Pancreas (tissue), 10 donors: Measurements from ENCODE around the gene HPDL. TPM values are rescaled to one million over a fixed set of nuclear protein-coding genes. Genes with fewer than 3 reads are reported as not detected.
A peak's percentile ranks its signal among the peaks of the same experiment; 100 is the strongest.
"Not testable (repeated sequence)": the region's sequence is repeated elsewhere in the genome, so short reads cannot be mapped to it uniquely, and the experiment has no call there.

Experiments used
- ATAC-seq, 4 donors: fragments of 200-7000 bp; cut with Tn5 transposase; one replicate each; pipeline versions ENCODE4 v1.8.0 to v1.9.1; 2020; ENCODE audit warnings: mild to moderate bottlenecking in 4 of 4, moderate library complexity in 4 of 4
- DNase-seq, 6 donors: peaks; one replicate each; pipeline ENCODE4 v3.0.0-alpha.2; 2020
- FAIRE-seq: peaks from 2 replicates; lab custom pipeline; 2012; peaks lifted over from hg19 to GRCh38; lab: Jason Lieb, UNC
- H3K27ac ChIP-seq, 4 donors: fragments of 200-600 bp; sonication (generic); 1 replicate in 3 of 4; 2 replicates in 1 of 4; pipeline versions ENCODE4 v1.5.0 to v1.8.0; 2020
- H3K27me3 ChIP-seq, 4 donors: fragments of 200-600 bp; one replicate each; pipeline ENCODE4 v1.8.0; 2021
- H3K36me3 ChIP-seq, 3 donors: fragments of 200-600 bp; sonication (generic) in 1 of 3; one replicate each; pipeline versions ENCODE4 v1.5.0 to v1.8.0; 2020 to 2021
- H3K4me1 ChIP-seq, 3 donors: fragments of 200-600 bp; one replicate each; pipeline ENCODE4 v1.8.0; 2021
- H3K4me3 ChIP-seq, 4 donors: fragments of 200-600 bp; sonication (generic) in 2 of 4; one replicate each; pipeline versions ENCODE4 v1.5.0 to v1.8.0; 2020 to 2021
- H3K9me3 ChIP-seq, 4 donors: fragments of 200-600 bp; one replicate each; pipeline ENCODE4 v1.8.0; 2021
- WGBS, 2 donors: extraction: QIAGEN DNeasy Blood & Tissue Kit; methylation state at CpG; one replicate each; pipeline ENCODE4 v1.1.7; 2013; 5-methylcytosine and 5-hydroxymethylcytosine counted together
- intact Hi-C, 3 donors: fragments of 100-400 bp; cut with DNase I; formaldehyde crosslinking; loops; one replicate each; pipeline versions ENCODE4 v1.11.1 to v1.14.2; 2022
- polyA plus RNA-seq, 2 donors: library from polyadenylated mRNA; stranded (reverse); fragments of 200-250 nt; gene quantifications; one replicate each; pipeline ENCODE4 v1.2.3, GENCODE V29; 2013
- total RNA-seq, 6 donors: library from RNA; stranded (reverse); fragmentation: NEBNext Ultra II Directional in 4 of 6; extraction: Animal tissue kit (Norgen Biotek cat#: 25700) in 4 of 6; gene quantifications; one replicate each; pipeline versions ENCODE4 v1.2.1 to v1.2.4, GENCODE V29; 2021 to 2023
- TF ChIP-seq, protein P1 (sequence below), 4 donors: fragments of 200-600 bp; sonication (generic) in 3 of 4; IDR thresholded peaks; one replicate each; pipeline versions ENCODE4 v1.5.0 to v1.8.0; 2021; ENCODE audit warnings: antibody characterized with exemption in 4 of 4
- donor health status: healthy with polysubstance abuse.
- donor health status: DM: no; HTN: no; CAD: no; lungs with moderate emphysema.
- donor health status: DM: no; HTN: no; CAD: no.
- donor health status: control.
- donor health status: control.
- donor health status: Bipolar disorder and iron deficiency.
- donor health status: DM: yes; HTN: yes; CAD: no.
- donor health status: DM: no; HTN: no; CAD: no.
- donor health status: DM: no; HTN: no; CAD: no.
- donor health status: DM: yes; HTN: yes; CAD: no.

Gene HPDL
- total and polyA plus RNA-seq, 8 donors: 0.14 to 0.85 (median 0.23) TPM; not detected in 1

DNA sequence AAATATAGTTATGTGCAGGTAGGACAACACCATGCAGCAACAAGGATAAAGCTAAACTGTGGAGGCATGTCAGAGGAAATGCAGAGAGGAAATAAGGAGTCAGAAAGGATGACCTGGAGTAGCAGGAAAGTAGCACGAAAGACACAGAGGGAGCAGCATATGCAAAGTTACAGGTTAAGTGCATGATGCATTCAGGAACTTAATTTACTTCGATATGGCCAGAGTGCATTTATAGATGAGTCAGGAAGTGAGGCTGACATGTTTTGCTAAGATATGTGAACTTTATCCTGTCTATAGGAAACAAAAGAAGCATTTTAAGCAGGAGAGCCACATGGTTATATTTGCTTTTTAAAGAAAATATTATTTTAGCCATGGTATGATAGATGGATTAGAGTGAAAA, 29.0 kb downstream of the HPDL start:
- Histone ChIP-seq H3K4me3 (no peak overlapping the region), H3K27ac (no peak overlapping the region), H3K4me1 (no peaks in the 10 kb centered on the region), H3K36me3 (no peaks in the 10 kb centered on the region), H3K9me3 (no peaks in the 10 kb centered on the region), H3K27me3 (no peaks in the 10 kb centered on the region)
- FAIRE-seq (no peak), ATAC-seq (no peak), DNase-seq (no peak)
- intact Hi-C loops: no loop called here
- TF ChIP-seq, protein P1, sequence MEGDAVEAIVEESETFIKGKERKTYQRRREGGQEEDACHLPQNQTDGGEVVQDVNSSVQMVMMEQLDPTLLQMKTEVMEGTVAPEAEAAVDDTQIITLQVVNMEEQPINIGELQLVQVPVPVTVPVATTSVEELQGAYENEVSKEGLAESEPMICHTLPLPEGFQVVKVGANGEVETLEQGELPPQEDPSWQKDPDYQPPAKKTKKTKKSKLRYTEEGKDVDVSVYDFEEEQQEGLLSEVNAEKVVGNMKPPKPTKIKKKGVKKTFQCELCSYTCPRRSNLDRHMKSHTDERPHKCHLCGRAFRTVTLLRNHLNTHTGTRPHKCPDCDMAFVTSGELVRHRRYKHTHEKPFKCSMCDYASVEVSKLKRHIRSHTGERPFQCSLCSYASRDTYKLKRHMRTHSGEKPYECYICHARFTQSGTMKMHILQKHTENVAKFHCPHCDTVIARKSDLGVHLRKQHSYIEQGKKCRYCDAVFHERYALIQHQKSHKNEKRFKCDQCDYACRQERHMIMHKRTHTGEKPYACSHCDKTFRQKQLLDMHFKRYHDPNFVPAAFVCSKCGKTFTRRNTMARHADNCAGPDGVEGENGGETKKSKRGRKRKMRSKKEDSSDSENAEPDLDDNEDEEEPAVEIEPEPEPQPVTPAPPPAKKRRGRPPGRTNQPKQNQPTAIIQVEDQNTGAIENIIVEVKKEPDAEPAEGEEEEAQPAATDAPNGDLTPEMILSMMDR (IDR thresholded peaks at IDR 0.05): no peak
- WGBS, 2 donors: 63 to 65% methylated on average over 2 of the region's 2 CpGs

DNA sequence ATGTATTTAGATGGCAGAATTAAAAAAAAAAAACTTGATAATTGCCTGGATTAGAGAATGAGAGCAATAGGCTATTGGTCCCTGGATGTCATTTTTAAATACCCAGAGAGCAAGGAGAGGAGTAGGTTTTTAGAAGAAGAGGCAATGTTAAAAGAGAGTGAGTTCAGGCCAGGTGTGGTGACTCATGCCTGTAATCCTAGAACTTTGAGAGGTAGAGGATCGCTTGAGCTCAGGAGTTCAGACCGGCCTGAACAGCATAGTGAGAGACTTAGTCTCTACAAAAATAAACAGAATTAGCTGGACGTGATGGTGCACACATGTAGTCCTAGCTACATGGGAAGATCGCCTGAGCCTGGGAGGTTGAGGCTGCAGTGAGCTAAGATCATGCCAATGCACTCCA, 29.5 kb downstream of the HPDL start:
- Histone ChIP-seq H3K9me3 (no peaks in the 10 kb centered on the region), H3K27me3 (no peaks in the 10 kb centered on the region), H3K4me3 (no peak overlapping the region), H3K27ac (no peak overlapping the region), H3K4me1 (no peaks in the 10 kb centered on the region), H3K36me3 (no peaks in the 10 kb centered on the region)
- DNase-seq (no peak), ATAC-seq (no peak), FAIRE-seq (no peak)
- intact Hi-C loops: no loop called here
- 67 to 76% methylated on average over 4 of the region's 4 CpGs for WGBS, 2 donors
- TF ChIP-seq, protein P1 (IDR thresholded peaks at IDR 0.05): no peak

DNA sequence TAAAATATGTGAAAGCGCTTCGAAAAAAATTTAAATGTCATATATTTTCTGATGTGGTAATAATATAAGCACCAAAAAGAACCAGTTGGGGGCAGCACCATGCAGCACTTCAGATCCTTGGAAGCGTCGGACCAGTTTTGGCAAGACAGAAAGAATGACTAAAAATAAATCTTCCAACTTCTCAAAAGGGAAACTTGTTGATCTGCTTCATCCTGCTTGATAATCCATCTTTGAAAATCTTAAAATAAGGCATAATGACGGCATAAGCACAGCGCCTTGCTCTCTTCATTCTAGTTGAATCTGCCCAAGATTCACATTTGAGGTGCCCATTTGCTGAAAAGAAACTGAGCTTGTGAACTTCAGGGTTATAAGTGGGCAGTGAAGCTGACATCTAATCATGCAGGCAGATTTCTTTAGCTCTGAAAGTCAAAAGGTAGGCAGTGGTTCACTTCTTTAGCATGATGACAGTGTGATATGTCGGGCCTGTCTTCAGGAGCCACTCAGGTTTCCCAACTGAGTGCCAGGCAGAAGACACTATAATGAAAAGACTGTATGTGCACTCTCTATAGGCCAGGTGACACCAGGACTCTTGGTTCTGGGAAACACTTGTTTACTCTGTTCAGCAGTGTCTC, 33.3 kb downstream of the HPDL start:
- 22% methylated on average over 7 of the region's 7 CpGs for WGBS, 2 donors
- intact Hi-C loops: loop anchor here (5.0 to 10.0 kb wide), 2 partner anchors 125 to 132 kb away; partner anchors contain the start of gene TESK2 (in 2 of the 3)

DNA sequence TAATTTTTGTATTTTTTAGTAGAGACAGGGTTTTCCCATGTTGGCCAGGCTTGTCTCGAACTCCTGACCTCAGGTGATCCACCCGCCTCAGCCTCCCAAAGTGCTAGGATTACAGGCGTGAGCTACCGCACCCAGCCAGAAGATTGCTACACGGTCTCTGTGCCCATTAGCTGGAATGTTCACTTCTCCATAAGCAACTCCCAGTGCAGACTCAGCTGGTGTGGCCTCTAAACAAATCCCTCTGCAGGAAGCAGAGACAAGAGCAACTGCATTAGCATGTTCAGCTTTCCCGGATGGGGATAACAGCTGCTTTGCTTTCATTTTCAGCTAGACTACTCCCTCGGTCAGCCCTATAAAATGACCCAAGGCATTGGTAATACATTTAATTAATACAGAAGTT, 34.3 kb downstream of the HPDL start:
- H3K27ac ChIP-seq: peak overlapping the region in 1 of 4 donors; percentile 12
- H3K27me3 ChIP-seq, FAIRE-seq, H3K9me3 ChIP-seq, H3K4me3 ChIP-seq, DNase-seq, H3K4me1 ChIP-seq, H3K36me3 ChIP-seq: not testable (repeated sequence)
- intact Hi-C loops: loop anchor here (5.0 to 10.0 kb wide), 2 partner anchors 124 to 131 kb away; partner anchors contain the start of gene TESK2 (in 2 of the 3)
- peak in 3 of 4 donors; percentile 57 to 84 (median 73) for ATAC-seq
- WGBS, 2 donors: 85 to 88% methylated on average over 7 of the region's 7 CpGs

More for the DNA sequence above, 33.3 kb downstream of the HPDL start:
- Histone ChIP-seq H3K36me3 (no peaks in the 10 kb centered on the region), H3K9me3 (no peaks in the 10 kb centered on the region), H3K27ac (no peak overlapping the region), H3K27me3 (no peaks in the 10 kb centered on the region), H3K4me3 (no peak overlapping the region), H3K4me1 (no peaks in the 10 kb centered on the region)
- TF ChIP-seq, protein P1 (IDR thresholded peaks at IDR 0.05): peak in 2 of 4 donors; percentile 43 to 51
- FAIRE-seq: peak; percentile 88
- peak; percentile 85 to 94 (median 92) for ATAC-seq
- DNase-seq: peak in 3 of 6 donors; percentile 46 to 66 (median 49)

DNA sequence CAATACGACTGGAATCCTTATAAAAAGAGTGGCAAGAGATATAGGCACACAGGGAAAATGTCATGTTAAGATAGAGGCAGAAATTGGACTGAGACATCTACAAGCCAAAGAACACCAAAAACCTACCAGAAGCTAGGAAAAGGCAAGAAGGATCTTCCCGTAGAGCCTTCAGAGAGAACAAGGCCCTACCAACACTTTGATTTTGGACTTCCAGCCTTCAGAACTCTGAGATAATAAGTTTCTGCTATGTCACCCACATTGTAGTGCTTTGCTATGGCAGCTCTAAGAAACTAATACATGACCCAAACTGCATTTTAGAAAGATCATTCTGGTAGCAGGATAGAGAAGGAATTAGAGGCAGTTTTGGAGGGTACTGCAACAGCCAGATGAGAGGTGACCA, 37.6 kb downstream of the HPDL start:
- Histone ChIP-seq H3K27me3 (no peaks in the 10 kb centered on the region), H3K27ac (no peak overlapping the region), H3K4me3 (no peak overlapping the region), H3K9me3 (no peaks in the 10 kb centered on the region), H3K36me3 (no peaks in the 10 kb centered on the region), H3K4me1 (no peaks in the 10 kb centered on the region)
- 86 to 96% methylated on average over 2 of the region's 2 CpGs for WGBS, 2 donors
- DNase-seq (no peak), FAIRE-seq (no peak), ATAC-seq (no peak)
- TF ChIP-seq, protein P1 (IDR thresholded peaks at IDR 0.05): no peak
- intact Hi-C loops: loop anchor here (5.0 to 10.0 kb wide), 2 partner anchors 121 to 128 kb away; partner anchors contain the start of gene TESK2 (in 2 of the 3)
